ENCODE results near the gene DAD1. TPM values are rescaled to one million over a fixed set of nuclear protein-coding genes. Genes with fewer than 3 reads are reported as not detected.

The DAD1 gene
- total RNA-seq, 1 experiment from 2014 or later, result 162 TPM

DNA sequence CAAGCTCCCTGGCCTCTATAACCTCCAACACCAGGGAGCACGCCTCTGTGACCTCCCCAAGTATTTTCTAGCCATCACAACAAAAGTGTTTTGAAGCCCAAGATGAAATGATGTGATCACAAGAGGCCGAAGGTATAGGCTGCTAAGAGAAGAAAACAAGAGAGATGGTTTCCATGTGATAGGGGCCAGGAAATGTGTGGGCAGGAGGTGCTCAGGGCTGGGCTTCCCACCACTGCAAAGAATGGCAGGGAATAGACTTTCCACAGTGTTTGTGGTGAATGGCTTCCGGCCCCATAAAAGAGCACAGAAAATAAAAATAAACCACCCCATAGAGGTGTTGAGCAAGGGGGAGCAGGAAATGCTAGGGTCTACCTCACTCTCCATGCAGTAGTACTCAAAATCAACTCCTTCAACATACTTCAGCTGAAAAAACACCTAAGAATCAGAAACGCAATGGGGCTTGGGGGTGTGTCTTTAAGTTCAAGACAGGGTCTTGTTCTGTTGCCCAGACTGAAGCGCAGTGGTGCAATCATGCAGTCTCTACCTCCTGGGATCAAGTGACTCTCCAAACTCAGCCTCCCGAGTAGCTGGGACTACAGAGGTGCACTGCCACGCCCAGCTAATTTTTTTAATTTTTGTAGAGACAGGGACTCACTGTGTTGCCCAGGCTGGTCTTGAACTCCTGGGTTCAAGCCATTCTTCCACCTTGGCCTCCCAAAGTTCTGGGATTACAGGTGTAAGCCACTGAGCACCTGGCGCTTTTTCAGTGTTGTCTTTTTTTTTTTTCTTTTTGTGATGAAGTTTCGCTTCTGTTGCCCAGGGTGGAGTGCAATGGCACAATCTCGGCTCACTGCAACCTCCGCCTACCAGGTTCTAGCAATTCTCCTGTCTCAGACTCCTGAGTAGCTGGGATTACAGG lies 27.1 kb downstream of the DAD1 start (continued):
- TF ChIP-seq JUND (IDR thresholded peaks at IDR 0.05) (no peak), EGR1 (IDR thresholded peaks at IDR 0.05; ENCODE audit: low read depth) (no peak), CTCF (IDR thresholded peaks at IDR 0.05 in 2 of 3, conservative IDR thresholded peaks at IDR 0.05 in 1 of 3; ENCODE audit: borderline replicate concordance in 1 of 3, insufficient read depth in 1 of 3, low read depth in 2 of 3, low read length in 2 of 3) (no peak), CEBPB (IDR thresholded peaks at IDR 0.05; ENCODE audit: low read depth) (no peak), CBX3 (IDR thresholded peaks at IDR 0.05; ENCODE audit: low read depth) (no peak), YY1 (IDR thresholded peaks at IDR 0.05; ENCODE audit: extremely low read depth, insufficient replicate concordance, low read depth, low read length) (no peak), ATF3 (IDR thresholded peaks at IDR 0.05) (no peak)

DNA sequence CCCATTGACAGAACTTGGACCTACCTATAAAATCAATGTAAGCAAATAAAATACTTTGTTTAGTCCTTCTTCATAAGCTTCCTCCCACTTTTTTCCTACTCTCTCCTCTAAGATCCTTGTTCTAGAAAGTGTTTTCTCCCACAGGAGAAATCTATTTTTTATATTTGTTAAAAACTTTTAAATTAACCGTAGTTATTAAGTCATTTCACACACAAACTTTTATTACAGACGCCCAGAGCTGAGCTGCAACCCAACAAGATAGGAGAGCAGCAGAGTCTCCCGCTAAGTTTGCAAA lies 27.7 kb downstream of the DAD1 start:
- ChIA-PET CTCF (interaction anchor here (1.2 to 4.3 kb wide), 3 partner anchors 10 to 92 kb away, joined by 3 to 33 read pairs (median 4); no protein-coding TSS in a partner anchor), POLR2A (interaction anchor here (0.6 kb wide), 1 partner anchor 339 kb away, joined by 3 read pairs; no protein-coding TSS in a partner anchor), RAD21 (ENCODE audit: low non-redundant PET in 1 of 2, low total read pairs in 2 of 2, uncharacterized antibody in 2 of 2, unreplicated experiment in 2 of 2) (no interaction called here)
- Histone ChIP-seq H3K79me2 (ENCODE audit: insufficient read depth, low read length) (peaks cover 6% of the 10 kb centered on the region; the same call in 1 of the 2 replicates), H3K4me3 (replicated peaks in 1 of 2; ENCODE audit: low read depth in 1 of 2, low read length in 2 of 2) (no peak overlapping the region), H3K27me3 (ENCODE audit: insufficient read depth, low read length) (no peaks in the 10 kb centered on the region), H2AFZ (ENCODE audit: low read depth, low read length, poor library complexity, severe bottlenecking) (no peak overlapping the region), H3K9me3 (ENCODE audit: control insufficient read depth in 1 of 2, insufficient read depth in 1 of 2, low read depth in 1 of 2, low read length in 2 of 2) (no peaks in the 10 kb centered on the region), H3K27ac (ENCODE audit: low read depth, low read length) (no peak overlapping the region), H3K4me2 (ENCODE audit: low read length) (no peak overlapping the region), H3K4me1 (ENCODE audit: control insufficient read depth in 1 of 2, insufficient read depth in 2 of 2, low read length in 2 of 2) (peaks cover 5 to 24% of the 10 kb centered on the region in 2 experiments), H4K20me1 (ENCODE audit: insufficient read depth) (no peaks in the 10 kb centered on the region), H3K9ac (ENCODE audit: low read length) (no peak overlapping the region), H3K9me2 (ENCODE audit: insufficient read depth) (no peaks in the 10 kb centered on the region), H3K36me3 (ENCODE audit: control insufficient read depth in 1 of 2, insufficient read depth in 2 of 2, low read length in 2 of 2) (peaks cover 14 to 16% of the 10 kb centered on the region in 2 experiments; a peak in 3 of 4 replicates)
- no TSS peak for BruUV-seq (replicated peaks)
- no peak for DNase-seq (ENCODE audit: low read depth, low spot score)
- ATAC-seq, result no peak
- intact Hi-C loops (cut with micrococcal nuclease), result no loop called here
- TF ChIP-seq EGR1 (IDR thresholded peaks at IDR 0.05; ENCODE audit: low read depth), result no peak
- TF ChIP-seq POLR2AphosphoS5 (IDR thresholded peaks at IDR 0.05; ENCODE audit: low read depth, low read length), result no peak
- no peak for TF ChIP-seq ATF3 (IDR thresholded peaks at IDR 0.05)
- TF ChIP-seq, protein P1, sequence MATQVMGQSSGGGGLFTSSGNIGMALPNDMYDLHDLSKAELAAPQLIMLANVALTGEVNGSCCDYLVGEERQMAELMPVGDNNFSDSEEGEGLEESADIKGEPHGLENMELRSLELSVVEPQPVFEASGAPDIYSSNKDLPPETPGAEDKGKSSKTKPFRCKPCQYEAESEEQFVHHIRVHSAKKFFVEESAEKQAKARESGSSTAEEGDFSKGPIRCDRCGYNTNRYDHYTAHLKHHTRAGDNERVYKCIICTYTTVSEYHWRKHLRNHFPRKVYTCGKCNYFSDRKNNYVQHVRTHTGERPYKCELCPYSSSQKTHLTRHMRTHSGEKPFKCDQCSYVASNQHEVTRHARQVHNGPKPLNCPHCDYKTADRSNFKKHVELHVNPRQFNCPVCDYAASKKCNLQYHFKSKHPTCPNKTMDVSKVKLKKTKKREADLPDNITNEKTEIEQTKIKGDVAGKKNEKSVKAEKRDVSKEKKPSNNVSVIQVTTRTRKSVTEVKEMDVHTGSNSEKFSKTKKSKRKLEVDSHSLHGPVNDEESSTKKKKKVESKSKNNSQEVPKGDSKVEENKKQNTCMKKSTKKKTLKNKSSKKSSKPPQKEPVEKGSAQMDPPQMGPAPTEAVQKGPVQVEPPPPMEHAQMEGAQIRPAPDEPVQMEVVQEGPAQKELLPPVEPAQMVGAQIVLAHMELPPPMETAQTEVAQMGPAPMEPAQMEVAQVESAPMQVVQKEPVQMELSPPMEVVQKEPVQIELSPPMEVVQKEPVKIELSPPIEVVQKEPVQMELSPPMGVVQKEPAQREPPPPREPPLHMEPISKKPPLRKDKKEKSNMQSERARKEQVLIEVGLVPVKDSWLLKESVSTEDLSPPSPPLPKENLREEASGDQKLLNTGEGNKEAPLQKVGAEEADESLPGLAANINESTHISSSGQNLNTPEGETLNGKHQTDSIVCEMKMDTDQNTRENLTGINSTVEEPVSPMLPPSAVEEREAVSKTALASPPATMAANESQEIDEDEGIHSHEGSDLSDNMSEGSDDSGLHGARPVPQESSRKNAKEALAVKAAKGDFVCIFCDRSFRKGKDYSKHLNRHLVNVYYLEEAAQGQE (IDR thresholded peaks at IDR 0.05; ENCODE audit: low read depth), result no peak
- TF ChIP-seq ZNF274 (IDR thresholded peaks at IDR 0.05; ENCODE audit: low read depth, low read length), result no peak
- no peak for TF ChIP-seq SRF (IDR thresholded peaks at IDR 0.05; ENCODE audit: low read depth)
- no peak for TF ChIP-seq POLR2A (IDR thresholded peaks at IDR 0.05; ENCODE audit: borderline replicate concordance, extremely low read depth, insufficient read depth, insufficient read length)
- TF ChIP-seq, protein P2, sequence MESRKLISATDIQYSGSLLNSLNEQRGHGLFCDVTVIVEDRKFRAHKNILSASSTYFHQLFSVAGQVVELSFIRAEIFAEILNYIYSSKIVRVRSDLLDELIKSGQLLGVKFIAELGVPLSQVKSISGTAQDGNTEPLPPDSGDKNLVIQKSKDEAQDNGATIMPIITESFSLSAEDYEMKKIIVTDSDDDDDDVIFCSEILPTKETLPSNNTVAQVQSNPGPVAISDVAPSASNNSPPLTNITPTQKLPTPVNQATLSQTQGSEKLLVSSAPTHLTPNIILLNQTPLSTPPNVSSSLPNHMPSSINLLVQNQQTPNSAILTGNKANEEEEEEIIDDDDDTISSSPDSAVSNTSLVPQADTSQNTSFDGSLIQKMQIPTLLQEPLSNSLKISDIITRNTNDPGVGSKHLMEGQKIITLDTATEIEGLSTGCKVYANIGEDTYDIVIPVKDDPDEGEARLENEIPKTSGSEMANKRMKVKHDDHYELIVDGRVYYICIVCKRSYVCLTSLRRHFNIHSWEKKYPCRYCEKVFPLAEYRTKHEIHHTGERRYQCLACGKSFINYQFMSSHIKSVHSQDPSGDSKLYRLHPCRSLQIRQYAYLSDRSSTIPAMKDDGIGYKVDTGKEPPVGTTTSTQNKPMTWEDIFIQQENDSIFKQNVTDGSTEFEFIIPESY (IDR thresholded peaks at IDR 0.05; ENCODE audit: extremely low read depth, insufficient replicate concordance, low read length), result no peak
- TF ChIP-seq CEBPB (IDR thresholded peaks at IDR 0.05; ENCODE audit: low read depth), result no peak
- no peak for TF ChIP-seq SIN3A (IDR thresholded peaks at IDR 0.05; ENCODE audit: low read depth)
- TF ChIP-seq RAD21 (IDR thresholded peaks at IDR 0.05; ENCODE audit: low read depth), result no peak
- TF ChIP-seq EZH2 (IDR thresholded peaks at IDR 0.05), result no peak
